Activated T-helper 1 cell treated with anti-CD3 and anti-CD28 coated beads, Interleukin-12 subunit alpha, Interleukin-12 subunit beta, Interleukin-2, Interleukin-4 antibody, amounts not matched to agents 30 ng/mL and 10 ng/mL and 1 ng/mL, durations not matched to agents 14 hours and 24 hours and 36 hours (primary cell): ENCODE results near the gene SGK2. TPM values are rescaled to one million over a fixed set of nuclear protein-coding genes. Genes with fewer than 3 reads are reported as not detected.

ENCODE experiments used
- DNase-seq: peaks from one replicate; pipeline ENCODE4 v3.0.0; 2021; ENCODE audit warnings: low spot score
- H3K27ac Mint-ChIP-seq: one replicate; pipeline ENCODE4 v1.8.0; 2021; ENCODE audit warnings: mild to moderate bottlenecking, mixed read lengths
- H3K27me3 Mint-ChIP-seq: one replicate; pipeline ENCODE4 v1.8.0; 2022; ENCODE audit warnings: mild to moderate bottlenecking, moderate library complexity, mixed read lengths; ENCODE audit not compliant: insufficient read depth
- H3K36me3 Mint-ChIP-seq: one replicate; pipeline ENCODE4 v1.8.0; 2021; ENCODE audit warnings: low read depth, mixed read lengths
- H3K4me1 Mint-ChIP-seq: one replicate; pipeline ENCODE4 v1.8.0; 2021; ENCODE audit warnings: low read depth, mixed read lengths
- H3K4me3 Mint-ChIP-seq: one replicate; pipeline ENCODE4 v1.8.0; 2021; ENCODE audit warnings: mild to moderate bottlenecking, moderate library complexity, mixed read lengths
- H3K9me3 Mint-ChIP-seq: one replicate; pipeline ENCODE4 v1.8.0; 2021; ENCODE audit warnings: mixed read lengths
- intact Hi-C: fragments of 100-400 bp; cut with micrococcal nuclease; formaldehyde crosslinking; loops from one replicate; pipeline ENCODE4 v1.15.1; 2024
- total RNA-seq: library from RNA; stranded (reverse); gene quantifications from 2 replicates; pipeline ENCODE4 v1.2.3, GENCODE V29; 2022

Gene SGK2
- 0.17 TPM in 1 of 2 replicates, not detected in the other for total RNA-seq

GRCh38 chr20:43558412-43559146 lies at the start of gene SGK2:
Gene SGK2 (plus strand): TSS chr20:43559027. CDS start chr20:43566496, 7,469 bp downstream.
- Mint-ChIP-seq H3K36me3 (no peaks in the 10 kb centered on the region), H3K27ac (no peak within 1 kb of the TSS), H3K4me1 (no peaks in the 10 kb centered on the region), H3K9me3 (no peaks in the 10 kb centered on the region), H3K4me3 (no peak within 1 kb of the TSS), H3K27me3 (peaks cover 4% of the 10 kb centered on the region)
- DNase-seq: no peak
- intact Hi-C loops: no loop called here

- Mint-ChIP-seq H3K9me3 (no peaks in the 10 kb centered on the region), H3K27me3 (peaks cover 19% of the 10 kb centered on the region), H3K36me3 (no peaks in the 10 kb centered on the region), H3K4me3 (no peak overlapping the region), H3K27ac (no peak overlapping the region), H3K4me1 (no peaks in the 10 kb centered on the region)
- no peak for DNase-seq
- intact Hi-C loops: loop anchor here (1.0 kb wide), 1 partner anchor 29 kb away; no protein-coding TSS in a partner anchor
Measured at GRCh38 chr20:43511879-43512278, 46.9 kb upstream of the SGK2 start.

GRCh38 chr20:43513372-43513930 lies 45.4 kb upstream of the SGK2 start:
- Mint-ChIP-seq H3K36me3 (no peaks in the 10 kb centered on the region), H3K4me1 (no peaks in the 10 kb centered on the region), H3K27me3 (peaks cover 9% of the 10 kb centered on the region), H3K4me3 (peak overlapping the region; percentile 95), H3K9me3 (no peaks in the 10 kb centered on the region), H3K27ac (no peak overlapping the region)
- DNase-seq: no peak
- intact Hi-C loops: no loop called here

GRCh38 chr20:43513931-43514647 lies 44.7 kb upstream of the SGK2 start:
- H3K36me3 Mint-ChIP-seq: no peaks in the 10 kb centered on the region
- intact Hi-C loops: loop anchor here (1.0 kb wide), 4 partner anchors 22 to 153 kb away; partner anchors contain the start of genes IFT52, MYBL2 and SRSF6
- H3K4me3 Mint-ChIP-seq: peak overlapping the region; percentile 95
- no peaks in the 10 kb centered on the region for H3K9me3 Mint-ChIP-seq
- no peaks in the 10 kb centered on the region for H3K4me1 Mint-ChIP-seq
- peak; percentile 88 for DNase-seq
- peak overlapping the region; percentile 91 for H3K27ac Mint-ChIP-seq
- peaks cover 4% of the 10 kb centered on the region for H3K27me3 Mint-ChIP-seq

GRCh38 chr20:43514648-43514999 lies 44.2 kb upstream of the SGK2 start:
- Mint-ChIP-seq H3K36me3 (no peaks in the 10 kb centered on the region), H3K4me3 (peak overlapping the region; percentile 95), H3K9me3 (no peaks in the 10 kb centered on the region), H3K4me1 (no peaks in the 10 kb centered on the region), H3K27ac (peak overlapping the region; percentile 91), H3K27me3 (peaks cover 4% of the 10 kb centered on the region)
- intact Hi-C loops: loop anchor here (1.0 kb wide), 4 partner anchors 22 to 153 kb away; partner anchors contain the start of genes IFT52, MYBL2 and SRSF6
- DNase-seq: no peak

GRCh38 chr20:43515628-43516027 lies 43.2 kb upstream of the SGK2 start:
- Mint-ChIP-seq H3K9me3 (no peaks in the 10 kb centered on the region), H3K27ac (no peak overlapping the region), H3K4me1 (no peaks in the 10 kb centered on the region), H3K4me3 (peak overlapping the region; percentile 46), H3K36me3 (no peaks in the 10 kb centered on the region), H3K27me3 (peaks cover 4% of the 10 kb centered on the region)
- intact Hi-C loops: no loop called here
- no peak for DNase-seq

GRCh38 chr20:43516251-43516824 lies 42.5 kb upstream of the SGK2 start:
- Mint-ChIP-seq H3K4me3 (no peak overlapping the region), H3K27ac (no peak overlapping the region), H3K36me3 (no peaks in the 10 kb centered on the region), H3K27me3 (peaks cover 4% of the 10 kb centered on the region), H3K9me3 (no peaks in the 10 kb centered on the region), H3K4me1 (no peaks in the 10 kb centered on the region)
- DNase-seq: no peak
- intact Hi-C loops: no loop called here

- Mint-ChIP-seq H3K4me3 (no peak overlapping the region), H3K27ac (no peak overlapping the region), H3K9me3 (peaks cover 5% of the 10 kb centered on the region), H3K36me3 (no peaks in the 10 kb centered on the region), H3K4me1 (no peaks in the 10 kb centered on the region), H3K27me3 (no peaks in the 10 kb centered on the region)
- no peak for DNase-seq
- intact Hi-C loops: no loop called here
Measured at GRCh38 chr20:43520074-43520630, 38.7 kb upstream of the SGK2 start.

- H3K27me3 Mint-ChIP-seq: peaks cover 4% of the 10 kb centered on the region
- no peak overlapping the region for H3K4me3 Mint-ChIP-seq
- H3K4me1 Mint-ChIP-seq: no peaks in the 10 kb centered on the region
- peaks cover 5% of the 10 kb centered on the region for H3K9me3 Mint-ChIP-seq
- H3K27ac Mint-ChIP-seq: no peak overlapping the region
- intact Hi-C loops: no loop called here
- no peak for DNase-seq
- H3K36me3 Mint-ChIP-seq: no peaks in the 10 kb centered on the region
Measured at GRCh38 chr20:43525021-43525420, 33.8 kb upstream of the SGK2 start.

- Mint-ChIP-seq H3K27me3 (peaks cover 4% of the 10 kb centered on the region), H3K27ac (no peak overlapping the region), H3K36me3 (no peaks in the 10 kb centered on the region), H3K4me1 (no peaks in the 10 kb centered on the region), H3K4me3 (no peak overlapping the region), H3K9me3 (peaks cover 5% of the 10 kb centered on the region)
- DNase-seq: no peak
- intact Hi-C loops: no loop called here
Measured at GRCh38 chr20:43528258-43528875, 30.5 kb upstream of the SGK2 start.

GRCh38 chr20:43529051-43529450 lies 29.8 kb upstream of the SGK2 start:
- peaks cover 4% of the 10 kb centered on the region for H3K27me3 Mint-ChIP-seq
- intact Hi-C loops: no loop called here
- no peak overlapping the region for H3K27ac Mint-ChIP-seq
- no peaks in the 10 kb centered on the region for H3K36me3 Mint-ChIP-seq
- no peak overlapping the region for H3K4me3 Mint-ChIP-seq
- no peaks in the 10 kb centered on the region for H3K4me1 Mint-ChIP-seq
- DNase-seq: no peak
- H3K9me3 Mint-ChIP-seq: peaks cover 5% of the 10 kb centered on the region

GRCh38 chr20:43529457-43530153 lies 29.2 kb upstream of the SGK2 start:
- no peak overlapping the region for H3K27ac Mint-ChIP-seq
- DNase-seq: no peak
- no peak overlapping the region for H3K4me3 Mint-ChIP-seq
- intact Hi-C loops: no loop called here
- H3K4me1 Mint-ChIP-seq: no peaks in the 10 kb centered on the region
- peaks cover 4% of the 10 kb centered on the region for H3K27me3 Mint-ChIP-seq
- peaks cover 2% of the 10 kb centered on the region for H3K9me3 Mint-ChIP-seq
- H3K36me3 Mint-ChIP-seq: no peaks in the 10 kb centered on the region
